GM19035 (cell line): ENCODE results near the gene HTR2A.

Experiments used
- ATAC-seq: cut with Tn5 transposase; IDR thresholded peaks from one replicate; pipeline ENCODE4 v1.9.1; 2021; ENCODE audit not compliant: unreplicated experiment

The HTR2A gene

DNA sequence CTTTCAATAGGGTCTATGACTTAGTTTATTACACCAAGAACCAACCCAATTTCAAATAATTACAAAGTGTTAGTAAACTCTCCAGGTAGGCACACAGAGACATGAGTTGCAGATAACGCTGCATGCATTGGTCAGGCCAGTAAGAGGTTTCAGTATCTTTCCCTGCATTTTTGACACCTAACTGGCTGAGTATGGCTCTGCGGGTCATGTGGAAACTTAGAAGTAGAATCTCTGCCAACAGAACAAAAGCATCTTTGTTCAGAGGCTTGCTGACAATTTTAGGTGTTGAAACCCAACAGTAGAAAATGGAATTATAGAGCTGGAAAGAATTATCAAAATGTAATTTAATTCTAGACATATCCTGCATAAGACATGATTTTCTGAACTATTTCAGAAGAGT is 25.3 kb downstream of the HTR2A start:
- ATAC-seq, result no peak

DNA sequence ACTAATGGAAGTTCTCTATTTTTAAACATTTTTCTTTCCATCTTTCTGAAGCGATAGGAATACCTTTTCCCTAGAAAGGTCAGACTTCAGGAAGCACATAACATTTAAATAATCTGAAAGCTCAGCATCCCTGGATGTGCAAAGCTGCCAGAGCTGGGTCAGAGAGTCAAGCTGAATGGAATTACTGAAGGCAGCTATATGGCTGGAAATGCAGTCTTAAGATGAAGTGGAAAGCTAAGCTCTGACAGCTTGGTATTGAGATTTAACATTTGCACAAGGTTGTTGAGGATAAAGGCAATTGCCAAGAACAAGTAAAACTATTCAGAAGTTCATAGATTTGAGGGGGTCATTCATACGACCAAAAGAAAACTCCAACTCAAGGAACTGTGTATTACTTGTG is 28.8 kb downstream of the HTR2A start:
- no peak for ATAC-seq

DNA sequence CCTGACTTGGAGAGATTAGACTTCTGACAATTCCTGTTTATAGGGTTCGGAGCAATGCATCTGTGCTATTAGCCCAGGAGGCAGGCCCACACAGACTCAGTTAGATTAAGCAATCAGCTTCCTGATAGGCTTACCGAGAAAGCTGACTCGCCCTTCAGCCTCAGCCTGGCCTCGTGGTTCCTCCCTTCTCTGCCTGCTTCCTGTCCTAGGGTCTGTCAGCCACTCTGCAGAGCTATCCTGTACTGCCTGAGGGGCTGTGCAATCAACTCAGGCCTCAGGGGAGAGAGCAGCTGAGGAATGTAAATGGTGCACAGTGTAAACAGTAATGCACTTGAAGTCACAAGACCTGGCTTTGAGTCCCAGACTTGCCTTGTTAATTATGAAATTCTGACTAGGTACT is 30.7 kb downstream of the HTR2A start:
- no peak for ATAC-seq

DNA sequence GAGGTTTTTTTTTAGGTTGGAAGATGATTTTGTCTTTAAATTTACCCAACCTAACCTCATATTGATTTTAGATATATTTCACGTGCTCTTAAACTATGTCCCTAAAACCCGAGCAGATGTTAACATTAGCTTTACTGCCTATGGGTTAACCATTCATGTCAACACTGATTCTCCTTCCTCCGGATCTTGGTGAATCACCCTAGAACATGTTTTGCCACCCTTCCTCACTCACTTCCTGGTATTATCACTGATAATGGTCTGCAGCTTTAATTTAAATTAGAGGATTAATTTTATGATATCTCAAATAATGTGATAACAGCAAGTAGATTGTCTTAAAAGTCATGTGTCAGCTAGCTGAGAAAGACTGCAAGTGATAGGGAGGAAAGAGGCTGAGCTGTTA is 31.9 kb downstream of the HTR2A start:
- no peak for ATAC-seq

DNA sequence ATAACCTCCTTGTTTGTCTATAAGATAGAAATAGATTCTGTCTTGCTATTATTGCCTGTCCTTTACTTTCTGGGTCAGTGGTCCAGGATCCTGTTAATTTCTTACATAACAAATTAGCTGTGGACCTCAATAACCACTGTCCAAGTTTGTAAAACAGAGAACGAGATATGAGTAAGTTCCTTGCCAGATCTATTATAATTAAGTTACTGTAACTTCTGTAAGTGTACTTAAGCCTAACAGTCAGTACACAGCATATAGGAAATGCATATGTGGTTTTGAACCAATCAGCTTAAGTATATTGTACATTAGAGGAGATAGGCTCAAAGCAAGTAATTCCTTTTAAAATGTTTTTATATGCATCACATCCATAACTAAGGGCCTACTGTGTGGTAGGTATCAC is 34.9 kb downstream of the HTR2A start:
- no peak for ATAC-seq

DNA sequence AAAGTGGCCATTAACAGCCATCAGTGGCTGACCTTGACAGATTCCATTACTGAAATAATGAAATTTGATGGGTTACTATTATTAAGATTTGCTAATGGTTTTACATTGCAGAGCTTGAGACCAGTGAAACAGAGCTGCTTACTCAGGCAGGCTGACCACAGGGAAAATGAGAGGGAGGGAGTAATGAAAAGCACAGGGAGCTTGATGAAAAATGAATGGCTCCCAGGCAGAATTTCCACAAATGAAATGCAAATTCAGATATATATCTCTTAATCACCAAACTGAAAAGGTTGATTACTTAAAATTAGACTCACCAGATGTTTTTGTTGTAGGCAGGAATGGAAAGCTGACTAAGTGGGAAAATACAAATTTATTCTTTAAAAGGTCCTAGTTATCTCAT is 36.1 kb downstream of the HTR2A start:
- no peak for ATAC-seq

DNA sequence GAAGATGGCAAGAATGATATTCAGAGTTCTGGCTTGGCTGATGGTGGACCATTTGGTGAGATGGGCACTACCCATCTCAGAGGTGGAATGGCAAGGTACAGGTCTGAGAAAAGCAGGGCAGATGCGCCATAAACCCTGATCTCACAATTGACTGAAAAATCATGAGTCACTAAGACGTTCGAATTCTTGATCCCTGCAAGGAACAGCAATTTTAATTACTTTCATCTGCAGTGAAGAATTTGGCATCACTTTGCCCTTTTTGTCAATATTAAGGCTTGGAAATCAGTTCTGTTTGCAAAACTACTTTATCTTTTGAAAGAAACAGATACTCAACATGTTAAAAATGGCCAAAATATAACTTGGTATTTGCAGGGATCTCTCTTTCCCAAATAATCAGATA is 38.1 kb downstream of the HTR2A start:
- ATAC-seq, result no peak

DNA sequence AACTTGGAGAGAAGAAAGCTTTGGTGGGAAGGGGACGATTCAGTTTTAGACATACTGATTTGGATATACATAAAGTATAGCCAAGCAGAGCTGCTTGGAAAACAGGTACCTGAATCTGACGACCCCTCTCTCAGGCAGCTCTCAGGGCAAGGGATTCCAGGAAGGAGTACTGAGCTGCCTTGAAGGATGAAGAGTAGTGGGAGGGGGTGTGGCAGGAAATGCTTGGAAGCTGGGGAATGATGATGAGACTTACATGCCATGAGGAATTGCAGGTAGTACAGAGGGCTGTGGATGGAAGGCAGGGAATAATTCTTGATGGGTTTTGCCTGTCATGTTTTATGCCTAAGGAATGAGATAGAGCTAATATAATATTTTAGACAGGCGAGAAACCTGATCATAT is 38.7 kb downstream of the HTR2A start:
- no peak for ATAC-seq

DNA sequence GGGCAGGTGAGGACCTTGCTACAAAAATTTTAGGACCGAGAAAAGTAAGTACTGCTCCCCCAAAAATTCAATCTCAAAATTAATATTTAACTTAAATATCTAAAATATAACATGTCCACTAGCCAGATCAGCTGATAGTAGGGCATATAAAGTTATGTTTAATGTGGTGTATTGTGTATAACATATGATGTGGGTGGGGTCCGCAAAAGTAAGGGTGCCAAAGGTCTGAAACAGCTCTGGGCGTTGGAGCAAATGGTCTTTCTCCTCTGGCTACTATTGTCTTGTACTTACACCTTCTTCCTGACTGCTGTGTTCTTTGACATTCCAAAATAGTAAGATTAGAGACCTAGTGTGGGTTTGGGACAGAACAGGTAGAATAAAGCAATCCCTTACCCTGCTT is 41.2 kb downstream of the HTR2A start:
- ATAC-seq, result no peak

DNA sequence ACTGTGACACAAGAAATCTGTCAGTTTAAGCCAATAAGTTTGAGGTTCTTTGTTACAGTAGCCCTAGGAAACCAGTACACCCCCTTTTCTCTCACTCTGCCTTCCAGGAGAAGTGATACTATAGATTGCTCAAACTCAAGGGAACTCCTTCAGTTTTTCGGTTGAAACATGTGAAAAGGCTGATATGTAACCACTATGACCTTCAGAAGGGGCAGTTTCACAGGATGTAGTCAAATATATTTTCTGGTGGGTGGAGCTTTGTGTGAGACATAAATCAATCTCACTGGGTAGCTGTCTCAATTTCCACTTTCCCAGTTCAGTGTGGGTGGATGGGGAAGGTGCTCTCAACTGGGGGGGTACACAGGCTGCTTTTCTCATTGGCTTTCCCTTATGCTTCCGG is 41.7 kb downstream of the HTR2A start:
- ATAC-seq, result no peak

DNA sequence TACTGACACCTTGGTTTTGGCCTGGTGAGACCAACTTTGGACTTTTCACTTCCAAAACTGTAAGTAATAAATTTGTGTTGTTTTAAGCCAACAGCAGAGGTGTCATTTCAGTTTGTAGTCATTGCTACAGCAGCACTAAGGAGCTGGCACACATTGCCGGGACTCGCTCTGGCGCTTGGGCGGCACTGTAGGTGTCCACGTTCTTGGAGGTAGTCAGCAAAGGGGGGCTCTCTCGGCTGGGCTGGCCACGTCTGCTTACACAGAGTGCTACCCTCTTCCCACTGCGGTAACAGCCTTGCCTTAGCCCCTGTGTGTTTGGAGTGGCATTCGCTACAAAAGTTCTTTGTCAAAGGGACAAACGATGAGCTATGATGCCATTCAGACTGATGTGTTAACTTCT is 44.7 kb downstream of the HTR2A start:
- no peak for ATAC-seq

DNA sequence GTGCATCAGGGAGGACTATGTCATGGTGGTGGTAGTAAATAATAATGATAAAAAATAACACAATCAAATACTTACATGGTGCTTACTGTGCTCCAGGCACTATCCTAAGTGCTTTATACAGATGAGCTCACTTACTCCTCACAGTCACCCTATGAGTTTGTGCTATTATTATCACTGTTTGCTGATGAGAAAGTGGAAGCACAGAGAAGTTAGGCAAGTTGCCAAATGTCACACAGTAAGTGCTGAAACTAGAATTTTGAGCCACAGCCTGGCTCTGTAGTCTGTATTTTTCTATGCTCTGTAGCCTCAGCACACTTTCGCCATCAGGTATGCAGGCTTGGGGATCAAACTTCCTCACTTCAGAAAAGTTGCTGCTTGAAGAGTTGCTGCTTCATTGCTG is 46.6 kb downstream of the HTR2A start:
- ATAC-seq, result no peak

DNA sequence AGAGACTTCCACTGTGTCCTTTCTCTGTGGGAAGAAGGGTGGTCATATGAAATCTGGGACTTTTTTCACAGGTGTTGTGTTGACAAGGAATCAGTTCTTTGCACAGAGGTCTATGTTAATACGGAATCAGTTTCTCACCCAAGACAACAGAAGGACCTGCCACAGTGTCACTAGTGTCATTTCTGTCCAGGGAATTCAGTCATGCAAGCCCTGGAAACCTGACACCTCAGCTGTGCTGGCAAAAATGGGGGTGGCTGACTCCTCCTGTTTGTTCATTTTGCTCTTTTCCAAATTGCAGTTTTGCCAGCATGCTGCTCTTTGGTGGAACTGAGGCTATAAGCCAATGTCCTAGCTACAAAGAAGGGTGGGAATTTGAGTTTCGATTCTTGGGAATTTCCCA is 50.1 kb downstream of the HTR2A start:
- no peak for ATAC-seq

DNA sequence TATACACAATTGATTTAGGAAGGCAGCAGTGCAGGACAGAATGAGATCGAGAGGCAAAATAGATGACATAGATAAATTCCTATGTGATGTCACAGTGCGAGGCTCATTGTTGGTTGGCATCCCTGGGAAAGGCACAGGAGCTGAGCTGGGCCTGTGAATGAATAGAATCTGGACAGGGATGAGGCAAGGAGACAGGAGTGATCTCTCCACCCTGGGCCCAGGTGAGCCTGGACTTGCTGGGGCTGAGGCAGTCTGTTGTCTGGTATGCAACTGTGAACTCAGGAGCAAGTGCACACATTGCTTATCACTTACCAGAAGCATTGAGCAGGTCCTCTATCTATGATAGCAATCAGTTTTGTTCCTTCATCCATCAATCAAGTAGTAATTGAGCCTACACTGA is 51.7 kb downstream of the HTR2A start:
- ATAC-seq, result no peak

DNA sequence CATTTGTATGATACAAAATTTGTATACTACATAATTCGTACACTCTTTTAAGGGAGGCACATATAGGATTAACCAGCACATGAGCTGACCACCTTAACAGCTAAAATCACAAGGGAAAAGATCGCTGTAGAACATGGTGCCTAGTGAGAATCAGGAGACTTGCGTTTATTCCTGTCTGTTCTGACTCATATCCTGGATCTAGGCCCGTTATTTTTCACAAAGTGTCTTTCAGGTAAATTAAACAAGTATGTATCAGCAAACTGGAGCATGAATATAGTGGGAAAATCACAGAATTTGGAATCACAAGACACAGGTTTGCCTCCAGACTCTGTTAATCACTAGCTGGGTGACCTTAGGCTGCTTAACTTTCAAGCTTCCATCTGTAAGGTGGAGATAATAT is 52.4 kb downstream of the HTR2A start:
- no peak for ATAC-seq

DNA sequence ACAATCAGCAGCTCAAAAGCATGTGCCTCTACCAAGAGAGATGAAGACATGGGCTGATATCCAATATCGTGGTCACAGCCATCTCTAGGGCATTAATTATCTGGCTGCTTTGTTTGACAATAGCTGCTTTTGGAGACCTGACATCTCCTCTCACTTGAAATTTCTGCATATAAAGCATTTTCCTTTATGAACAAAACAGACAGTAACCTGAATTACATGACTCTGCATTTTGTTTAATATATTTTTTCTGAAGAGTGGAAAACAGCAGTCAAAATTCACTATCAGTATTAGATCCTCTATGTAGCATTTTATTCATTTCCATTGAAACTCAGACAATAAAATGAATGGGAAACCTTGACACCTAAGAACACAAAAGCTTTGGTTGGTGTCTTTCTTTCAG is 57.5 kb downstream of the HTR2A start:
- no peak for ATAC-seq

DNA sequence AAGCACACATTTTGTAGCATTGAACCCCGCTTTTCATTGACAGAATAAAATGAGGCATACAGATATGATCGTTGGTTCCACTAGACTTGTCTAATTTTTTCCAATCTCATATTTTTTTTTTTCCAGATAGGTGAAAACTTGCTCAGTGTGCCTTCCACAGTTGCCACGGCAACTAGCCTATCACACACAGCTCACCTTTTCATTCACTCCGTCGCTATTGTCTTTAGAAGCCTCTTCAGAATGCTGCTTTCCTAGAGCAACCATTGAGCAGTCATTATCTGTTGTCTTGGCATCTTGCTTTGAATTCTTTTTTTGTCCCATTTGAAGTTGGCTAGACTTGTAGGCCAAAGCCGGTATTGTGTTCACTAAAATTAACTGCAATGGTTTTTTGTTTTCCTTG is 62.2 kb downstream of the HTR2A start:
- ATAC-seq, result no peak

DNA sequence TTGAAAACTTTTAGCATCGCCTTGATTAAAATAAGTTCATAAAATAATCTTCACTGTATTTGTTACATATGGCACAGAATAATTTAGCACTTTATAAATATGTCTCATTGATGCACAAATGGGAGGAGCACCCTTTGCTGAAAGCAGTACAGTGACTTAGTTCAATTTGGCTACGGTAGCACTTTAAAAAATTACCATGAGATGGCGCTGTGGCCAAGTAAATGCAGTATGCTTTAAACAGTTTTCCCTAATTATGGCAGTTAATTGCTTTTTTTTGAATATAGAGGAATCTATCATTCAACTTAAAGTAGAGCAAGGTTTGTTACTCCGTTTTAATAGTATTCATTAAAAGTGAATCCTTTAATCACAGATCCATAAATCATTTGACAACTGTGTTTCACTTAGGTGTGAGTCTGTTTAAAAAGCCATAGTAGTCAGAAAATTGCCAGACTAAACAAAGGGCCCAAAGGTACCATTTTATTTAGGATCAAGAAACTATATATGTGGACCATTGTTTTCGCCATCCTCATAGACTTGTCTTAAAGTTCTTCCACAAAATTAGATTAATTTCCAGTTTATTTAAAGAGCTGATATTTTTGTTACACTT is 65.2 kb downstream of the HTR2A start:
- ATAC-seq, result no peak

DNA sequence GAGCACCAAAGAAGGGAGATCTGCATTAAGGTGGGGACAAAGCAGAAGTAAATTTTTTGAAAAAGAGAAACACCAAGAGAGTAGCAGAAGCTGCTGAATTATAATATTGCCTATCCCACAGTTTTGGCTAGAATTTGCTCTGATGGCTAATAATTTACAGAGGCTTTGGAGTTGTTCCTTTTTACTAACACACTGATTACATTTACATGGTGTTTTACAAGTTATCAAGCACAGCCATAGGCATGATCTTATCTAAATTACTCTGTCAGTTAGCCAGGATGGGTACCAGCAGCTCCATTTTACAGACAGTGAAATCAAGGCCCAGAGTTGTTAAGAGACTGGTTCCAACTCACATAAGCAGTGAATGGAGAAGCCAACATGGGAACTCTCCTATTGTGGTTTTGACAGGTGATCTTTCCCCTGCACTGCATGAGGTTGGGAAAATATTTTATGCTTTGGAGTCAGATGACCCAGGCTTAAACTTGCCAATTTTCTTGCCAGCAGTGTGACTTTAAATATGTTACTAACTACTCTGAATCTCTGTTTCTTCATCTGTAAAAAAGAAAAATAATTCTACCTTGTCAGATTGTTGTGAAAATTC is 66.3 kb downstream of the HTR2A start:
- no peak for ATAC-seq

DNA sequence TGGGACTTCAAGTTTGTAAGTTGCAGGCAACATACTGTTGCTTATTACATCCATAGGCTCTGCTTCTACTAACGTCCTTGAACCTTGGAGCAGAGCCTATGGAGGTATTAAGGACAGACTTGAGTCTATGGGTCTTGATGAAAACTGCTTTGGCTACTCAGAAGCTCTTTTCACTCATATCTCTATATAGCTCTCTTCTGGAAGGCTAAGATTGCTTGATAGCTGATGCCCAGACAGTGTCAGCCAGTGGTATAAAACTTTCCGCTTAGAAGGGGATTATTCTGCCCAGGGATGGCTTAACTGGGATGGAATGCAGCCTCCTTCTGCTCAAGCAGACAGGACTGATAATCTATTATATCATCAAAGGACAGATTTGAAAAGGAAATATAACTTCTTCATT is 74.3 kb downstream of the HTR2A start:
- no peak for ATAC-seq

DNA sequence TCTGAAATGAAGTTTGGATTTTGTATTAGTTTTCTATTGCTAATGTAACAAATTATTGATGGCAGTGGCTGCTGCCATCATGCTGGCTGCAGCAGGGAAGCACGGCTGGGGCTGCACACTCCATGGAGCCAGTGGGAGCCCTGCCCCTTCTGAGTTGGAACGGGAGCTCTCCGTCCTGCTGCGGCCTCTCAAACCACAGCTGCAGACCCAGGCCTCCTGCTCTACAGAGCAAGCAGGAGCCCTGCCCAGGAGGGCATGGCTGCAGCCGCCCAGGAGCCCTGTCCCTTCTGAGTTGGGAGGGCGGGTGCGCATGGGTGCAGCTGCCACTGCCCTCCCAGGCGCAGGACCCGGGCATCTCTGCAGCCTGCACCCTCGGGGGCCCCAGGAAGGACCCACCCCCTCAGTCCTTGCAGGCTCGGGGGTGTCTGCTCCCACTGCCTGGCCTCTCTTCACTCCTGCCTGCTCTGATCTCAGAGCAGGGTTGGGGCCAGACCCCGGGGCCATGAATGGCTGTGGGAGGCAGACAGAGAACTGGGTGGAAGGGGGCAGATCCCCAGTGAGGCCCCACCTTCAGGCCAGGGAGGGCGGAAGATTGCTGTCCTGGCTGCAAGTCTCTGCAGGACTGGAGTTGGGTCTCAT is 78.9 kb downstream of the HTR2A start:
- ATAC-seq, result no peak

DNA sequence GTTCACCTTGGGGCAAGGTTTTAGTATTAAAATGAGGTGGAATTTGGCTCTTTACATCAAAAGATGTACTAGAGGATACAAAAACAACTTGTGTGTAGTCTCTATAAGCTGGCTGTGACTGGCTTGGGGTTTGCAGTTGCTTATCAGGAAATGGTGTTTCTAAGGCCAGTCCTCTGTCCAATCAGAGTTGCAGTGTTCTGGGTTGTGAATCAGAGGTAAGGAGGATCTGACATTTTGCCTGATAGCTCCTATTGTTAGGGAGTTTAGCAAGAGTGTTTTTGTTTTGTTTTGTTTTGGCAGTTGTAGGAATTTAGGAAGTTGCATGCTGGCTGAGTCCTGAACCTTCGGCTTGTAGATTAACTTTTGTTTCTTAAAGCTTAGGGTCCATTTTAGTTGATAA is 79.8 kb downstream of the HTR2A start:
- no peak for ATAC-seq

DNA sequence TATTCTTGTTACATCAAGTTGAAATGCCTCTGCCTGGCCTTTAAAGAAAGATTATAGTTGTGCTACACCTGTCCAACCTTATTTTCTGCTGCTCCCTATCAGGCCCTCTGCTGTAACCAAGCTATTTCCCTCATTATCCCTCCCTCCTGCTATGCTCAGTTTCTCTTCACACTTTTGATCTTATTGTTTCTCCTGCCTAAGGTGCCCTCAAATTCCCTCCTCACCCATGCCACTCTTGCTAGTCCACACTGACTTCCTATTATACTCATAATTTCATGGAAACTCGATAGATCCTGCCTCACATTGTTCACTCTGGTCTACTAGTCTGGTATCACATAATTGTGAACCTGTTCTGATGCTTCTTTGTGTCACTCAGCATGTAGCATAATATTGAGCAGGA is 80.5 kb downstream of the HTR2A start:
- ATAC-seq, result no peak
